Stimulated activated CD8-positive, alpha-beta memory T cell treated with anti-CD3 and anti-CD28 coated beads, Interleukin-4, amount 100 ng/mL, for 4 hours (primary cell): ENCODE data around the gene SLC6A6.

Experiments used
- DNase-seq, 2 donors: peaks; one replicate each; pipeline ENCODE4 v3.0.0-alpha.2; 2020; ENCODE audit warnings: low read depth in 2 of 2, low spot score in 1 of 2

Gene SLC6A6

GRCh38 chr3:14371573-14372474 lies 30.6 kb upstream of the SLC6A6 start:
- DNase-seq, result no peak

- DNase-seq, result no peak
These were observed 29.8 kb upstream of the SLC6A6 start for GRCh38 chr3:14372587-14372986.

GRCh38 chr3:14373753-14374376 lies 28.5 kb upstream of the SLC6A6 start:
- DNase-seq, result no peak

- no peak for DNase-seq
These were observed 27.9 kb upstream of the SLC6A6 start for GRCh38 chr3:14374444-14374883.

- no peak for DNase-seq
These were observed 27.2 kb upstream of the SLC6A6 start for GRCh38 chr3:14375192-14375591.

- DNase-seq, result no peak
These were observed 25.9 kb upstream of the SLC6A6 start for GRCh38 chr3:14376348-14377043.

- no peak for DNase-seq
These were observed 25.2 kb upstream of the SLC6A6 start for GRCh38 chr3:14377044-14377837.

GRCh38 chr3:14377838-14378169 lies 24.6 kb upstream of the SLC6A6 start:
- DNase-seq, result peak in 1 of 2 donors; percentile 12

GRCh38 chr3:14378415-14378814 lies 24.0 kb upstream of the SLC6A6 start:
- DNase-seq, result no peak

GRCh38 chr3:14379843-14380242 lies 22.6 kb upstream of the SLC6A6 start:
- DNase-seq, result no peak

GRCh38 chr3:14386254-14386653 lies 16.2 kb upstream of the SLC6A6 start:
- DNase-seq, result no peak

GRCh38 chr3:14388201-14388600 lies 14.2 kb upstream of the SLC6A6 start:
- no peak for DNase-seq

GRCh38 chr3:14389166-14389606 lies 13.2 kb upstream of the SLC6A6 start:
- DNase-seq, result no peak

- no peak for DNase-seq
These were observed 12.7 kb upstream of the SLC6A6 start for GRCh38 chr3:14389716-14390115.

GRCh38 chr3:14391033-14391432 lies 11.4 kb upstream of the SLC6A6 start:
- DNase-seq, result no peak

GRCh38 chr3:14392231-14392630 lies 10.2 kb upstream of the SLC6A6 start:
- no peak for DNase-seq

- no peak for DNase-seq
These were observed 9.5 kb upstream of the SLC6A6 start for GRCh38 chr3:14392803-14393319.

- no peak for DNase-seq
These were observed 8.8 kb upstream of the SLC6A6 start for GRCh38 chr3:14393440-14394106.

GRCh38 chr3:14396031-14396692 lies 6.2 kb upstream of the SLC6A6 start:
- no peak for DNase-seq

- DNase-seq, result no peak
These were observed 5.4 kb upstream of the SLC6A6 start for GRCh38 chr3:14397046-14397445.
